IMR-90 (cell line): ENCODE results near the gene TFEB. TPM values are rescaled to one million over a fixed set of nuclear protein-coding genes. Genes with fewer than 3 reads are reported as not detected.

Source experiments
- ATAC-seq: fragments of 200-7000 bp; cut with Tn5 transposase; 2 replicates; pipeline ENCODE4 v1.9.1; 2020; ENCODE audit warnings: low read depth, mild to moderate bottlenecking, moderate library complexity
- BruUV-seq: library from RNA; stranded (reverse); fragments of 400-500 nt; replicated peaks from 2 replicates; lab custom pipeline; 2021; lab: Mats Ljungman, UMichigan
- CTCF ChIA-PET: fragments of 300-600 bp; formaldehyde crosslinking; extraction: SDS; loops from one replicate; lab custom pipeline; 2021; ENCODE audit warnings: antibody characterized with exemption; lab: Yijun Ruan, JAX
- POLR2A ChIA-PET: fragments of 300-600 bp; sonication (Branson Sonifier 250); formaldehyde crosslinking; loops from one replicate; lab custom pipeline; 2022; ENCODE audit warnings: antibody characterized with exemption; ENCODE audit not compliant: unreplicated experiment; lab: Charles Lee
- DNase-seq: peaks from one replicate; pipeline ENCODE4 v3.0.0; 2013
- H2AFZ ChIP-seq: replicated peaks from 2 replicates; pipeline ENCODE3; 2013; ENCODE audit warnings: low read length, mild to moderate bottlenecking; ENCODE audit not compliant: poor library complexity
- H2AK5ac ChIP-seq: 2 replicates; pipeline ENCODE4 v1.6.1; 2013; ENCODE audit warnings: low read depth, low read length, inconsistent platforms
- H2AK9ac ChIP-seq: replicated peaks from 2 replicates; pipeline ENCODE3; 2013; ENCODE audit warnings: mild to moderate bottlenecking, low read depth, low read length, moderate library complexity; ENCODE audit not compliant: poor library complexity
- H2BK120ac ChIP-seq: 2 replicates; pipeline ENCODE4 v1.6.1; 2013; ENCODE audit warnings: low read depth, low read length, inconsistent platforms
- H2BK15ac ChIP-seq: 3 replicates; pipeline ENCODE4 v1.6.1; 2013; ENCODE audit warnings: low read depth, low read length, inconsistent platforms
- H2BK20ac ChIP-seq: 2 replicates; pipeline ENCODE4 v1.6.1; 2013; ENCODE audit warnings: low read depth, mild to moderate bottlenecking, inconsistent platforms, low read length, moderate library complexity
- H2BK5ac ChIP-seq: 2 replicates; pipeline ENCODE4 v1.6.1; 2013; ENCODE audit warnings: mild to moderate bottlenecking, low read depth, low read length, inconsistent platforms; ENCODE audit not compliant: poor library complexity, severe bottlenecking
- H3K14ac ChIP-seq: replicated peaks from 2 replicates; pipeline ENCODE4 v1.6.1; 2013; ENCODE audit warnings: low read depth, low read length, inconsistent platforms
- H3K18ac ChIP-seq: 2 replicates; pipeline ENCODE4 v1.6.1; 2013; ENCODE audit warnings: low read depth, low read length, control low read depth
- H3K23ac ChIP-seq: 2 replicates; pipeline ENCODE4 v1.6.1; 2013; ENCODE audit warnings: low read depth, low read length, inconsistent platforms
- H3K27ac ChIP-seq: 2 replicates; pipeline ENCODE4 v1.5.1; 2013; ENCODE audit warnings: mild to moderate bottlenecking, control low read depth, low read length; ENCODE audit not compliant: insufficient read depth
- H3K27me3 ChIP-seq: 2 replicates; pipeline ENCODE4 v1.6.1; 2013; ENCODE audit warnings: low read length; ENCODE audit not compliant: control insufficient read depth, insufficient read depth
- H3K36me3 ChIP-seq: 2 replicates; pipeline ENCODE4 v1.6.1; 2013; ENCODE audit warnings: low read length, mixed read lengths; ENCODE audit not compliant: control insufficient read depth, insufficient read depth
- H3K4ac ChIP-seq: 2 replicates; pipeline ENCODE4 v1.6.1; 2013; ENCODE audit warnings: low read depth, low read length, inconsistent platforms
- H3K4me1 ChIP-seq: 2 replicates; pipeline ENCODE4 v1.6.1; 2013; ENCODE audit warnings: low read length, mixed read lengths; ENCODE audit not compliant: control insufficient read depth, insufficient read depth
- H3K4me2 ChIP-seq: 2 replicates; pipeline ENCODE4 v1.6.1; 2013; ENCODE audit warnings: low read depth, mild to moderate bottlenecking, control low read depth, low read length, moderate library complexity
- H3K4me3 ChIP-seq: 2 replicates; pipeline ENCODE4 v1.5.1; 2013; ENCODE audit warnings: low read depth, mild to moderate bottlenecking, control low read depth, low read length, moderate library complexity; ENCODE audit not compliant: insufficient read depth
- H3K56ac ChIP-seq: 2 replicates; pipeline ENCODE4 v1.6.1; 2013; ENCODE audit warnings: low read length, inconsistent platforms; ENCODE audit not compliant: insufficient read depth; ENCODE audit errors: extremely low read depth
- H3K79me1 ChIP-seq, 2 experiments: 2 replicates each; pipeline ENCODE4 v1.6.1; 2013; ENCODE audit warnings: low read length in 2 of 2, inconsistent platforms in 1 of 2, low read depth in 1 of 2
- H3K9ac ChIP-seq: 2 replicates; pipeline ENCODE4 v1.6.1; 2013; ENCODE audit warnings: low read depth, low read length, control low read depth
- H3K9me1 ChIP-seq: 2 replicates; pipeline ENCODE4 v1.6.1; 2013; ENCODE audit warnings: low read length, inconsistent platforms; ENCODE audit not compliant: insufficient read depth
- H3K9me3 ChIP-seq: 2 replicates; pipeline ENCODE4 v1.6.1; 2013; ENCODE audit warnings: low read length; ENCODE audit not compliant: control insufficient read depth, insufficient read depth
- H4K20me1 ChIP-seq: 2 replicates; pipeline ENCODE4 v1.6.1; 2013; ENCODE audit warnings: low read length, inconsistent platforms; ENCODE audit not compliant: insufficient read depth
- H4K5ac ChIP-seq: 2 replicates; pipeline ENCODE4 v1.6.1; 2013; ENCODE audit warnings: mild to moderate bottlenecking, low read depth, low read length, control low read depth
- H4K8ac ChIP-seq, 2 experiments: 2 replicates each; pipeline ENCODE4 v1.6.1; 2013; ENCODE audit warnings: low read depth in 2 of 2, low read length in 2 of 2, control low read depth in 1 of 2, inconsistent platforms in 1 of 2
- H4K91ac ChIP-seq: 2 replicates; pipeline ENCODE4 v1.6.1; 2013; ENCODE audit warnings: low read depth, low read length, inconsistent platforms; ENCODE audit not compliant: insufficient read depth
- MAFK ChIP-seq: IDR thresholded peaks from 2 replicates; pipeline ENCODE4 v1.6.1; 2012; ENCODE audit warnings: low read depth, low read length, improper control_type of control experiment
- WGBS, 2 experiments: methylation state at CpG; one replicate each; pipeline versions ENCODE4 v1.1.5 to v1.1.7; 2013; ENCODE audit warnings: missing lambda C conversion rate in 2 of 2; ENCODE audit not compliant: insufficient read length in 1 of 2; ENCODE audit errors: extremely low coverage in 2 of 2; 5-methylcytosine and 5-hydroxymethylcytosine counted together
- dilution Hi-C: fragments of 300-500 bp; cut with HindIII; formaldehyde crosslinking; loops from one replicate; pipeline ENCODE4 v1.14.3; 2018; ENCODE audit warnings: low sequenced_read_pairs; ENCODE audit not compliant: unreplicated experiment
- in situ Hi-C: fragments of 300-500 bp; cut with MboI; formaldehyde crosslinking; loops from 3 replicates; pipeline ENCODE4 v1.14.3; 2019; ENCODE audit warnings: low sequenced_read_pairs, inconsistent platforms, mixed read lengths
- intact Hi-C: fragments of 100-400 bp; cut with micrococcal nuclease; formaldehyde crosslinking; loops from 2 replicates; pipeline ENCODE4 v1.10.0; 2022
- polyA plus RNA-seq, 3 experiments: library from polyadenylated mRNA; depleted of rRNA; stranded (reverse); fragments of >200 nt; gene quantifications; 2 replicates each; pipeline ENCODE4 v1.2.3, GENCODE V29; 2012; ENCODE audit warnings: low replicate concordance in 1 of 3
- total RNA-seq: library from RNA; depleted of rRNA; stranded (reverse); fragments of >200 nt; gene quantifications from 2 replicates; pipeline ENCODE4 v1.2.3, GENCODE V29; 2012

TFEB gene
- total and polyA plus RNA-seq, 2 of the 4 experiments (the other 2 are of a cell fraction), result 4.5 to 4.9 TPM

DNA sequence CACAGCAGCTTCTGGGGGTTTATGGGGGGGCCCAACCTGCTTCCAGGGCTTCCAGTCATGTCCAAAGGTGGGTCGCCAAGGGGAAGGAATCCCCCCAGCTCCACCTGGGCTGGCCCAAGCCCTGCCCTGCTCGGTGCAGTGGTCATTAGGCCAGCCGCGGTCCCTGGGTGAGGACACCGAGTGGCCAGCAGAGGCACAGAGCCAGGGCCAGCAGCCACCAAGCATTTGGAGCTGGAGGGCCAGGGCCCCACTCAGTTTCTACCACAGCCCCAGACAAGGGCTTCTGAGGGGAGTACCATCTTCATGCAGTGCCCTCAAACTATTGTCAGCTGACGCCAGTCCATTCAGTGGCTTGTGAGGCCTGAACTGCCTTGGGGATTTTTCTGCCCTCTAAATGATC is 39.6 kb downstream of the TFEB start:
- no peaks in the 10 kb centered on the region for H3K9me3 ChIP-seq
- no peak overlapping the region for H2BK15ac ChIP-seq
- no peak overlapping the region for H3K9ac ChIP-seq
- H2AK9ac ChIP-seq, result no peak overlapping the region
- no peaks in the 10 kb centered on the region for H3K79me1 ChIP-seq
- ATAC-seq (no peak), DNase-seq (no peak)
- ChIA-PET CTCF (interaction anchor here (0.9 kb wide), 1 partner anchor 11 kb away, joined by 3 read pairs; no protein-coding TSS in a partner anchor), POLR2A (no interaction called here)
- no peak overlapping the region for H3K23ac ChIP-seq
- H4K5ac ChIP-seq, result no peak overlapping the region
- in situ Hi-C loops, result no loop called here
- H3K56ac ChIP-seq, result no peak overlapping the region
- H2BK120ac ChIP-seq, result no peak overlapping the region
- H2BK5ac ChIP-seq, result no peak overlapping the region
- no peak overlapping the region for H3K4me3 ChIP-seq
- peaks cover 12% of the 10 kb centered on the region for H3K4me1 ChIP-seq
- no peak overlapping the region for H4K8ac ChIP-seq
- no peak overlapping the region for H3K4me2 ChIP-seq
- no peaks in the 10 kb centered on the region; the same call in 1 of the 2 replicates for H3K27me3 ChIP-seq
- intact Hi-C loops, result loop anchor here (5.0 kb wide), 1 partner anchor 81 kb away; the partner anchor contains the start of gene FRS3
- H2AK5ac ChIP-seq, result no peak overlapping the region
- 100% methylated on average over 1 of the region's 6 CpGs; no CpG with 5 or more reads in 1 of the 2 experiments for WGBS, 2 experiments
- H2BK20ac ChIP-seq, result no peak overlapping the region
- no peak overlapping the region for H3K4ac ChIP-seq
- BruUV-seq, result no TSS peak
- H3K9me1 ChIP-seq, result peaks cover 4% of the 10 kb centered on the region; the same call in 1 of the 2 replicates
- H3K14ac ChIP-seq, result no peak overlapping the region
- no peak overlapping the region for H3K27ac ChIP-seq
- no peak overlapping the region for H4K91ac ChIP-seq
- TF ChIP-seq MAFK, result no peak
- dilution Hi-C loops, result no loop called here
- no peak overlapping the region for H2AFZ ChIP-seq
- H3K18ac ChIP-seq, result no peak overlapping the region
- H3K36me3 ChIP-seq, result no peaks in the 10 kb centered on the region
- no peaks in the 10 kb centered on the region; the same call in 1 of the 2 replicates for H4K20me1 ChIP-seq
